SH-SY5Y (cell line): Measurements from ENCODE around the gene HMCN2.

ENCODE experiments used
- GATA2 ChIP-seq: IDR thresholded peaks from 2 replicates; pipeline ENCODE4 v1.6.1; 2011; ENCODE audit warnings: mild to moderate bottlenecking, low read depth, low read length
- GATA3 ChIP-seq: IDR thresholded peaks from 2 replicates; pipeline ENCODE4 v1.6.1; 2011; ENCODE audit warnings: low read depth, mild to moderate bottlenecking, low read length, moderate library complexity

The HMCN2 gene

DNA sequence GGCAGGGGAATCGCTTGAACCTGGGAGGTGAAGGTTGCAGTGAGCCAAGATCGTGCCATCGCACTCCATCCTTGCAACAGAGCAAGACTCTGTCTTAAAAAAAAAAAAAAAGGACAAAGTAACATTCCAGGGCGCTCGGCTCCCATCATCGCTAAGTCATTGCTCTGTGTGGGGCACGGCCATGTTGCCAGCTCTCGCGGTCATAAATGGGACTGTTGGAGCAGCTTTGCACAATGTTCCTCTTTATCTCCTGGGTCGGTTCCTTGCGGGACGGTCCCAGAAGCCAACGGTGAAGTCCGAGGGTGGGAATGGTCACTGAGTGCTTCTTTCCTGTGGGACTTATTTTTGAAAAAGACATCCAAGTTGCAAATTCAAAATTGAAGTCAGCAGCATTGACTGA lies 65.5 kb downstream of the HMCN2 start:
- TF ChIP-seq GATA3 = no peak
- TF ChIP-seq GATA2 = no peak

DNA sequence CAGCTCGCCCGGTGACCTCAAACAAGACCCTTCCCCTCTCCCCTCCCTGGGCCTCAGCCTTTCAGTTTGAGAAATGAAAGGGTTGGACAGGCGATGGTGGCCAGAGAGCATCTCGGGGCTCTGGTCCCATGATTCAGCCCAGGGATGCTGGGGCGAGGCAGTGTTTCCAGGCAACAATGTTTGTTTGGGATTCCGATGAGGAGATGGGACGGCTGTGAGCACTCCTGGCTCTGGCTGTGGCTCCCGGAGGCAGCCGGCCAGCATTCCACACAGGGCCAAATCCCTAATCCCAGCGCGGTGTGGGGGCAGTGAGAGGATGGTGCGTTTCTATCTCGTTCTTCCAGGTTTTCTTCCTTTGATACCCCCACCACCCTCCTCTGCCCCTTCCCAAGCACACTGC lies 66.0 kb downstream of the HMCN2 start:
- TF ChIP-seq GATA2 (no peak), GATA3 (no peak)

DNA sequence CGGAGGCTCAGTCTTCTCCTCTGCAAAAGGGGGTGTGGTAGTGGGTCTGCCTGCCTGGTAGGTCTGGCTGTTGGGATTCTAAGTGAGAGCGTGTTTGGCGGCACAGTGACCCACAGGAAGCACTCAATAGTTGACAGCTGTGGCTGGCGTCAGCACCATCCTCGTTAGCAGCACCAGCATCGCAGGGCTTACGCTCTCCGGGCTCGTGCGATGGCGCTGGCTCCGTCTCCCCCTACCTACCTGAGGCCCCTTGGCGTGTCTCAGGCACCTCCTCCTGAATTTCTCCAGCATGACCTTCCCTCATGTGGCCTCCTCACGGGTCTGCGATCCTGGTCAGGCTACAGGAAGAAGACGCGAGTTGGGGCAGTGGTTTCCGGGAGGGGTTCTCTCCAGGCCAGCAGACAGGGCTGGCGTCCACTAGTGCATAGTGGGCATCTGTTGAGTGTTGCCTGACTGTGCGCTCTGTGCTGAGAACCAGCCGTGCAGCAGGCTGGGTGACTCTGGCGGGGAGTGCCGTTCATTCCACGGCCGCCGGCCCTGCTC lies 66.9 kb downstream of the HMCN2 start:
- TF ChIP-seq GATA2 (no peak), GATA3 (no peak)

DNA sequence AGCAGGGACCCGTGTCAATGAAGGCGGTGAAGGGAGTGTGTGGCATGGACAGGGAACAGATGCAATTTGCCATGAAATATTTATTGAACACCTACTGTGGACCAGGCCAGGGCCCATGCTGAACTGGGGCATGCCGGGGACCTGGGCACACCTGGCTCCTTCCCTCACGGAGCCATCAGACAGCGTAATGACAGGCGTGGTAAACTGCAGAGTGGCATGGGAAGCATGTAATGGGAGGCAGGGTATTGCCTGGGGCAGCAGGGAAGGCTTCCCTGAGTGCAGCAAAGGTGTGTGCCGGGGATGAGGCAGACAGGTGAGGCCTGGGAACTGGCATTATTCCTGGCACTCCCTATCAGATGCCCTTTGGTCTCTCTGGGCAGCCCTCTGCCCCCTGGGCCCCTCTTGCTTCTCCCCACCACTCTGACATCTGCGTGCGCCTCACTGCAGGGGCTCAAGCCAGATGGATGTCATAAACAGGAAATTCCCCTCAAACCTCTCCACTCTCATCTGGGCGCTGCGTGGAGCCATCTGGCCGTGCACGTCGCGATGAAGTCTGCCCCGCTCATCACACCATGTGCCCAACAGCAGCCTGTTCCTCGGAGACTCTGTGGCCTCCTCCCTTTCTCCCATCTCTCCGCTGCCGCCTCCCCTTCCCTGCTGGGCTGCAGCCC lies 67.6 kb downstream of the HMCN2 start:
- TF ChIP-seq GATA3 (no peak), GATA2 (peak; percentile 79)

DNA sequence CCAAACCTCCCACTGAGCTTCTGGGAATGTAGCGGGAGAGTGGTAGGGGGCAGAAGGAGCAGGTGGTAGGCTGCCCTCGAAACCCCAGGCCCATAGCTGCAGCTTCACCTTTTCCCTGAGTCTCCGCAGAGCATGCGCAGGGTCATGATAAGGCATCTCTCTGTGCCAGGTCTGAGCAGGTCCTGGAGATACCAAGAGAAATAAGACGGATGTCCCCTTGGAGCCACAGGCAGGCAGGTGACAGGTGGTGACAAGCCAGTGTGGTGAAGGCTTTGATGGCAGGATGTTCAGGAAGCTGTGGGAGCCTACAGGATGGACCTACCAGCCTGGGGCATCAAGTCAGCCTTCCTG lies 68.1 kb downstream of the HMCN2 start:
- TF ChIP-seq GATA3 (no peak), GATA2 (no peak)

DNA sequence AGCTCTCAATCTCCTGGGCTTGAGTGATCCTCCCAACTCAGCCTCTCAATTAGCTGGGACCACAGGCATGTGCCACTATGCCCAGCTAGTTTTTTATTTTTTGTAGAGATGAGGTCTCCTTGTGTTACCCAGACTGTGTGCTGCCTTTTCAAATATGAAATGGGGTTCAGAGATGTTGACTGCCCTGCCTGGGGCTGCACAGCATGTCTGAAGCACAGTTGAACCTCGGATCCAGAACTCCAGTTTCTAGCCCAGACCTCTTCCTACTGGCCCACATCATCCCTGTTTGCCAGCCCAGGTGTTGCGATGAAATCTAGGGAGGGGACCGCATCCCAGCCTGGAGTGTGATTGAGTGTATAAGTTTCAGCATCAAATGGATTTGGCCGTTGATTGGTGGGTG lies 69.4 kb downstream of the HMCN2 start:
- TF ChIP-seq GATA3 (no peak), GATA2 (no peak)

DNA sequence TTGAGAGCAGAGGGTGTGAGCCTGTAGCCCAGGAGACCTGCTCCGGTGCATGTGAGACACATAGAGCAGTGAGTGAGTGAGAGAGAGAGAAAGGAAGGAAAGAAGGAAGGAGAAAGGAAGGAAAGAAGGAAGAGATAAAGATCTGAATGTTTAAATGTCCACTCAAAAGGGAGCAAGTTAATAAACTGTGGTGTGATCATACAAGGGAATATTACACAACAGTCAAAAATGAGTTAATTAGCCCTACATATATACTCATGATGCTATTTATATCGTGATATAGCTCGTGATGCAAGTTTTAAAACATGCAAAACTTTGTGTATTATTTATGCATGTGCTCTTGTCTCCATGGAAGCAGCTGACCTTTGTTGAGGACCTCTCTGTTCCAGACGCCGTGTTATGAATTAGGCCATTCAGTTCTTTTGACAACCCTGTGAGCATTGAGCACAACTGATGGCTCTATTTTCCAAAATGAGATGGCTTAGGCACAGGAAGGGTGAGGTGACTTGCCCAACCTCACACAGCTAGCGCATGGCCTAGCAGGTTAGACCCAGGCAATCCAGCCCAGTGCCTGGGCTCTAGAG lies 70.6 kb downstream of the HMCN2 start:
- no peak for TF ChIP-seq GATA3
- TF ChIP-seq GATA2 = no peak

DNA sequence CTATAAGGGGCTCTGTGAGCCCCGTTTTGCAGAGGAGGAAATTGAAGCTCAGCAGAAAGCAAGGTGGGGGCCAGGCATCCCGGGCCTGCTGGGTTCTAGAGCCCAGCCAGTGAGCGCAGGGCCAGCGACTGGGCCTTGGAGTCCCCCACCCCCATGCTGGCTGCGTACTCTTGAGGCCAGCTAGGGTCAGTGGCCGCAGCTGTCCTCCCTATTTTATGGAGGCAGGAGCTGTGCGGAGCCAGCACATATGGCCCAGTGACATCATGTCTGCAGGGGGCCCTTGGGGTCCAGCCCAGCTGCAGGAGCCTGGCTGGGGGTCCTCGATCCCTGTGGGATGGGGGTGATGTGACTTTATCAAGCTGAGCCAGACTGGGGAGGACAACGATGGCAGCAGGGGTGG lies 71.3 kb downstream of the HMCN2 start:
- TF ChIP-seq GATA2 (no peak), GATA3 (no peak)

DNA sequence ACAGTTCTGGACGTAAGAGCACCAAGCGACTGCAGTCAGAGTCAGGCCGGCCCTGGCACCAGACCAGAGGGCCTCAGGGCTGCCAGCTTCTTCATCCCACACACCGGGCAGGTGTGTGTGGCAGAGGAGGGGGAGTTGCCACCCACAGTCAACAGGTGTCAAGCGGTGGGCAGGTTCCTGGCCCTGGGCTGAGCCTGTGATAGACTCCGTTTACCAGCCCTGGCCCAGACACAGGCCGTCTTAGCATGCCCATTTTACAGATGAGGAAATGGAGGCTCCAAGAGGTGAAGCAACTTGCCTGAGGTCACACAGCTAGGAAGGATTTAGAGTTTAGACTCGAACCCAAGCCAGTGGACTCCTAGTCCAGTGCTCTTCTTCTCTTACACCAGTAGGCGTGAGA lies 71.8 kb downstream of the HMCN2 start:
- TF ChIP-seq GATA2 (no peak), GATA3 (no peak)

DNA sequence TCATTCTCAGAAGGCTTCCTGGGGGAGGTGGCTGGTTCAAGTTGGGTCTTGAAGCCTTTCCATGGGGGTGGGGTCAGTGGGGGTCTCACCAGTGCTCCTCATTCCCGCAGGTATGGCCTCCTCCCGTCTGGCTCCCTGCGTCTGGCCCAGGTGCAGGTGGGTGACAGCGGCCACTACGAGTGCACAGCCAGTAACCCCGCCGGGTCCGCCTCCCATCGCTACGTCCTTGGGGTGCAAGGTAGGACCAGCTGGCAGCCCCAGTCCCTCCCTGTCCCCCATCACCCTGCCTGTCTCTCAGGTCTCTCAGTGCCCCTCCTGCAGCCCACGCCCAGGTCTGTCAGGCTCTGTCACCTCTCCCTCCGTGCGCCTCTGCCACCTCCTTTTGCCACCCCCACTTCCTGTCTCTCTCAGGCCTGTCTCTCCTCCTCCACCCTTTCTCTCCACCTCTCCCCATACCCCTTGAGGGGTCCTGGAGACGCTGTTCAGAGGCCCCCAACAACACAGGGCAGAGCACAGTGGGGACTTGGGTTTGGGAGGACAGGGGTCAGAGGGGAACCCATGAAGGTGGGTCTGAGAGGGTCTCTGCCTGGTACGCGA lies 72.3 kb downstream of the HMCN2 start:
- TF ChIP-seq GATA2 = no peak

DNA sequence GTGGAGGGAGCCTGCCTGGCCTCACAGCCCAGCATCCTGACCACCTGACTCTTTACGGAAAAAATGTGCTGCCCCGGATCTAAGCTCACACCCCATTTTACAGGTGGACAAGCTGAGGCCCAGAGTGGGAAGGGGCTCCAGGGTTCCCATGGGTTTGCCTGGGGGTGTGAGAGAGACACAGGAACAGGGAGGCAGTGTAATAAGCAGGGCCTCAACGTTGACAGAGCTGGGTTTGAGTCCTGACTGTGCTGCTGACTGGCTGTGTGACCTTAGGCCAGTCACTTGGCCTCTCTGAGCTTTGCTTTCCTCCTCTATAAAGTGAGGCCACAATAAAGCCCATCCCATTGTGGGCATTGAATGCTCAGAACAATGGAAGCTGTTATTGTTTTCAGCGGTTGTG lies 73.7 kb downstream of the HMCN2 start:
- TF ChIP-seq GATA3 (no peak), GATA2 (no peak)

DNA sequence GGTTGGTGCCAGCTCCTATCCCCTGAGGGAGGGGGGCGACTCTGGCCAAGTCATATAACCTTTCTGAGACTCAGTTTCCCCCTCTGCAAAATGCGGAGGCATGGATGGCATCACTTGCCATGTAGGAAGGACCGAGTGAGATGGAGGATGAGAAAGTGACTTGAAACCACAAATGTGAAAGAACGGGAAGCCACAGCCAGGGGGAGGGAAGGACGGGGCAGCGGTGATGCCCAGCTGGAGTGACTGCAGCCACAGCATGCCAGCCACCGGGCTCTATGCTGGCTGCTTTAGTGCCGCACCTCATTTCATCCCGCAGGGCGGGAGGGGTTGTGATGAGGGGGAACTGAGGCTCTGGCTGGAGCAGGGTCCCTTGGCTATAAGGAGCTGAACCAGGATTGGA lies 74.5 kb downstream of the HMCN2 start:
- TF ChIP-seq GATA2 = no peak
- no peak for TF ChIP-seq GATA3

DNA sequence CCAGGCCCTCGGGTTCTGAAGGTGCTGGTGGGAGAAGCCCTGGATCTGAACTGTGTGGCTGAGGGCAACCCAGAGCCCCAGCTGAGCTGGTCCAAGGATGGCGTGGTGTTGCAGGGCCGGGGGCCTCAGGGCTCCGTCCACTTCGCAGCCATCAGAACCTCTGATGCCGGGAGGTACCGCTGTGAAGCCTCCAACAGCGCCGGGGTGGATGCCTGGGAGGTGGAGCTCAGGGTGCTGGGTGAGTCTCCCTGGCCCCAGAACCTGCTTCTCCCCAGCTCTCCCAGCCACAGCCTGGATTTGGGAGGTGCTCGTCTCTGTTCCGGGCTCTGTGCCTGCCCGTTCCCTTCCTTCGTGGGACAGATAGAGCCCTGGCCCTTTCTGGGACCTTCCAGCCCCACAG lies 75.6 kb downstream of the HMCN2 start:
- TF ChIP-seq GATA3 (no peak), GATA2 (no peak)

DNA sequence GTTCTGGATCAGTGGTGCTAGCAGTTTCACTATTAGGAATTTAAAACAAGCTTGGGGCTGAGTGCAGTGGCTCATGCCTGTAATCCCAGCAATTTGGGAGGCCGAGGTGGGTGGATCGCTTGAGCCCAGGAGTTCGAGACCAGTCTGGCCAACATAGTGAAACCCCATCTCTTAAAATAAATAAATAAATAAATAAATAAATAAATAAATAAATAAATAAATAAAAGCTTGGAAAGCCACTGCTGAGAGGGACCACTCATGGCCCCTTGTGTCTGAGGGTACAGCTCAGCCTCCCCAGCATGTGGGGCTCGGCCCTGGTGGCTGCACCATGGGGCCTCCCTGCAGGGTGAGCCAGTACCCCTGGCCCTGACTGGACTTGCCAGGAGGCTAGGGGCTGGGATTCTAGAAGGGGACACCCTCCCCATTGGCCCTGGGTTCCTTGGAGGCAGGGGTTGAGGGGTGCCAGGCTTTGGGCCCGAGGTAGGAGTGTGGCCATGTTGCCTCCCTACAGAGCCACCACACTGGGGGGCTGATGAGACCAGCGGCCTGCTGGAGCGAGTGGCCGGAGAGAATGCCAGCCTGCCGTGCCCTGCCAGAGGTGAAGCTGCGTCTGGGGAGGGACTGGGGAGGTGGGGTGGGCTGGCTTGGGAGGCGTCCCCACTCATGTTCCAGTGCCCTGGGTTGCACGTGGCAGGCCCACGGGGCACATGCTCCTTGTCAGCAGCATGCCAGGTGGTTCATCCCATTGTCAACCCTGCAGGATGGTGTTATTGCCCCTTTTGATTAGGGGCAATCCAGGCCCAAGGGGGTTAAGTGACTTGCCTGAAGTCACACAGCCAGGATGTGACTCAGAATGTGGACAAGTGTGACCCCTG lies 76.5 kb downstream of the HMCN2 start:
- no peak for TF ChIP-seq GATA3
- TF ChIP-seq GATA2 = no peak
